ENCODE measurements around the gene BCR. TPM values are rescaled to one million over a fixed set of nuclear protein-coding genes. Genes with fewer than 3 reads are reported as not detected.
"Not testable (repeated sequence)": the region's sequence is repeated elsewhere in the genome, so short reads cannot be mapped to it uniquely, and the experiment has no call there.

Gene BCR
- total RNA-seq, 2 donors from 2014 or later = 102 to 172 TPM

- no peaks in the 10 kb centered on the region for H3K36me3 Mint-ChIP-seq (ENCODE audit: low read depth)
- H3K27ac ChIP-seq (ENCODE audit: low read depth, low read length) = no peak overlapping the region
- peaks cover 50% of the 10 kb centered on the region for H3K4me1 Mint-ChIP-seq
- H3K27ac Mint-ChIP-seq = no peak overlapping the region
- no peak overlapping the region for H3K9ac ChIP-seq (ENCODE audit: extremely low read depth, low read length, poor library complexity, severe bottlenecking)
- no peak for TF ChIP-seq CTCF (conservative IDR thresholded peaks at IDR 0.05)
- H3K4me1 ChIP-seq (ENCODE audit: control insufficient read depth, insufficient read depth, low read length) = peaks cover 11% of the 10 kb centered on the region
- no peak for DNase-seq
- no peak overlapping the region for H3K4me3 Mint-ChIP-seq
- peaks cover 3% of the 10 kb centered on the region for H3K9me3 Mint-ChIP-seq
- peaks cover 68% of the 10 kb centered on the region for H3K27me3 ChIP-seq (ENCODE audit: control insufficient read depth, insufficient read depth, low read length, poor library complexity, severe bottlenecking)
- no peaks in the 10 kb centered on the region for H3K9me3 ChIP-seq (ENCODE audit: control insufficient read depth, low read length)
- H3K27me3 Mint-ChIP-seq (ENCODE audit: insufficient read depth) = peaks cover 95% of the 10 kb centered on the region
- H3K4me3 ChIP-seq (ENCODE audit: low read length) = no peak overlapping the region
- 91 to 92% methylated on average over 6 of the region's 6 CpGs for WGBS, 2 experiments (ENCODE audit: insufficient coverage in 1 of 2, insufficient read length in 1 of 2)
- H3K36me3 ChIP-seq (ENCODE audit: control insufficient read depth, insufficient read depth, low read length) = no peaks in the 10 kb centered on the region
Observed at GRCh38 chr22:23365524-23365923, 185.2 kb downstream of the BCR start.

GRCh38 chr22:23365961-23366360 is 185.7 kb downstream of the BCR start:
- no peak for TF ChIP-seq CTCF (conservative IDR thresholded peaks at IDR 0.05)
- Histone ChIP-seq H3K27me3 (ENCODE audit: control insufficient read depth, insufficient read depth, low read length, poor library complexity, severe bottlenecking) (peaks cover 68% of the 10 kb centered on the region), H3K27ac (ENCODE audit: low read depth, low read length) (no peak overlapping the region), H3K36me3 (ENCODE audit: control insufficient read depth, insufficient read depth, low read length) (no peaks in the 10 kb centered on the region), H3K4me1 (ENCODE audit: control insufficient read depth, insufficient read depth, low read length) (peaks cover 11% of the 10 kb centered on the region), H3K9me3 (ENCODE audit: control insufficient read depth, low read length) (no peaks in the 10 kb centered on the region), H3K4me3 (ENCODE audit: low read length) (peak overlapping the region; percentile 20), H3K9ac (ENCODE audit: extremely low read depth, low read length, poor library complexity, severe bottlenecking) (no peak overlapping the region)
- H3K36me3 Mint-ChIP-seq (ENCODE audit: low read depth) = no peaks in the 10 kb centered on the region
- no peak for DNase-seq
- H3K9me3 Mint-ChIP-seq = peaks cover 3% of the 10 kb centered on the region
- 78 to 83% methylated on average over 4 of the region's 4 CpGs for WGBS, 2 experiments (ENCODE audit: insufficient coverage in 1 of 2, insufficient read length in 1 of 2)
- H3K4me1 Mint-ChIP-seq = peaks cover 50% of the 10 kb centered on the region
- H3K27me3 Mint-ChIP-seq (ENCODE audit: insufficient read depth) = peaks cover 95% of the 10 kb centered on the region
- no peak overlapping the region for H3K4me3 Mint-ChIP-seq
- H3K27ac Mint-ChIP-seq = no peak overlapping the region

- not testable (repeated sequence) for H3K9me3 Mint-ChIP-seq; H3K36me3 ChIP-seq (ENCODE audit: control insufficient read depth, insufficient read depth, low read length); H3K27ac ChIP-seq (ENCODE audit: low read depth, low read length); H3K9me3 ChIP-seq (ENCODE audit: control insufficient read depth, low read length); H3K9ac ChIP-seq (ENCODE audit: extremely low read depth, low read length, poor library complexity, severe bottlenecking); H3K36me3 Mint-ChIP-seq (ENCODE audit: low read depth); H3K27ac Mint-ChIP-seq
- WGBS, 2 experiments (ENCODE audit: insufficient coverage in 1 of 2, insufficient read length in 1 of 2) = 5 to 6% methylated on average over 2 to 3 of the region's 3 CpGs
- Mint-ChIP-seq H3K27me3 (ENCODE audit: insufficient read depth) (peaks cover 92% of the 10 kb centered on the region), H3K4me3 (peak overlapping the region; percentile 17), H3K4me1 (peaks cover 50% of the 10 kb centered on the region)
- Histone ChIP-seq H3K27me3 (ENCODE audit: control insufficient read depth, insufficient read depth, low read length, poor library complexity, severe bottlenecking) (peaks cover 67% of the 10 kb centered on the region), H3K4me3 (ENCODE audit: low read length) (peak overlapping the region; percentile 28), H3K4me1 (ENCODE audit: control insufficient read depth, insufficient read depth, low read length) (peaks cover 11% of the 10 kb centered on the region)
- DNase-seq = peak; percentile 72
Observed at GRCh38 chr22:23367196-23367595, 186.9 kb downstream of the BCR start.

Other genes with a start within 250 kb of the BCR start
- gene GNAZ, start 110.0 kb upstream of the BCR start, total RNA-seq = 10 to 100 TPM; 16.7 to 17.9 TPM
- 1 to 10 TPM in 1 of 2 donors, under 1 TPM in 1; 0.35 to 2.3 TPM for gene RSPH14, start 38.5 kb upstream of the BCR start, total RNA-seq
- 1 to 10 TPM; 2.6 to 3.3 TPM for gene RAB36, start 35.0 kb upstream of the BCR start, total RNA-seq